ENCODE results near the gene COL8A2.

Gene COL8A2

DNA sequence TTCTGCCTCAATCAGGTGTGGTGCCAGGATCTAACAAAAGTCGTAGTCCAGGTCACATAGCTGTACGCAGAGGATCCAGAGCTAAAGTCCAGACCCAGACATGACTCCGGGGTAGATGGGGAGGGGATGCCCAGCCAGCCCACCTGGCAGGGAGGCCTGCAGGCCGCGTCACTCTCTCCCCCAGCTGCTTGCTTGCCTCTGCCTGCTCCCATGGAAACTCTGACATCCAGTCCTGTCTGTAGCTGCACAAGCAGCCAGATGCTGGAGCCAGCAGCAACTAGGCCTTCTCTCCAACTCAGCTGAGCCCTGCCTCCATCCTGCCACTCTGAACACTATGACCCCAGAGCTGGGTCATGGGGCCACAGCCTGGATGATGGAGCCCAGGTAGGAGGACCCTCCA is 8.1 kb downstream of the COL8A2 start:
- in situ Hi-C loops (cut with HindIII; ENCODE audit: low sequenced_read_pairs): no loop called here

DNA sequence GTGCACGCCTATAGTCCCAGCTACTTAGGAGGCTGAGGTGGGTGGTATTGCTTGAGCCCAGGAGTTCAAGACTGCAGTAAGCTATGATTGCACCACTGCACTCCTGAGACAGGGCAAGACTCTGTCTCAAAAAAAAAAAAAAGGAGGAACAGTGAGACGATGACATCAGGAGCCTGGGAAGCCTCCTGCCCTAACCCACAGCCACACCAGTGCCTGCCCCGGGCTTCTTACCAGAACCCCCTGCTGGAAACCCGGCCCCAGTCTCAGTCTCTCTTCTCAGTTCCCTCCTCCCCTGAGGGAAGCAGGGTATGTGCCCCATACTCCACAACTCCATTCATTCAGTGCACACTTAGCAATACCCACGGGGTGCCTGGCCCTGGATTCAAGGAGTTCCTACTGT is 9.1 kb downstream of the COL8A2 start:
- in situ Hi-C loops (cut with HindIII; ENCODE audit: low sequenced_read_pairs): no loop called here

DNA sequence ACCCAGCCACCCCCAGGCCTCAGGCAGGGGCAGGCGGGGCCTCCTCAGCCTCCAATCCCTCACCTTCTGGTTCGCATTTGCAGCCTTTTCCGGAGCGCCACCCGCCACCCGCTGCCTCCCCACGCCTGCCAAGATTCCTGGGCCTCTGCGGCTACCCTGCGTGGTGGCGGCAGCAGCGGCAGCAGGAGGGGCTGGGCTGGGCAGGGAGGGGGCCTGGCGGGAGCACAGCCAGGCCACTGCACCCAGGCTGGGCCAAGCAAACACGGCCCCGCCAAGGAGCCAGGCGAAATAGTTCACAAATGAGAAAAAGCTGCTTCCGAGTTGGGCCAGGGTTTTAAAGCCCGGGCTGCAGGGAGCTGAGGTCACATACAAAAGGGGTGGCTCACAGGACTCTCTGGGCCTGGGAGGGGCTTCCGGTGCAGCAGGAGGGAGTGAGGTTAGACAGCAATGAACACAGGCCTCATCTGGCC is 9.8 kb downstream of the COL8A2 start:
- in situ Hi-C loops (cut with HindIII; ENCODE audit: low sequenced_read_pairs): no loop called here

DNA sequence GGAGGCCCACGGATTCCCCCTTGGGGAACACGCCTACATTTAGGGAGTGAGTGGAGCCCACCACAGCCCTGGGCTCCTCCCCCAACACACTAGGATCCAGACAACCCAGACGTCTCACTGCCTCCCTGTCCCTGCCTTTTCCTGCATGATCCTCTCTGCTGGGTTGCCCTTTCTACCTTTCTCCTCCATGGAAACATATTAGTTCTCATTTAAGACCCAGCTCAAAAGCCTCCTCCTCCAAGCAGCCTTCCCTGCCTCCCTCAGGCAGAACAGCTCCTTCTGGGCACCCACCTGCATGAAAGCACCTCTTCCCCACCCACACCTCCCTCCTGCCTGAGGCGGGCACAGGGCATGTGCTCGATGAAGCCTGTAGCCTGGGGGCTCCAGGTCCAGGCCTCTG is 10.7 kb downstream of the COL8A2 start:
- in situ Hi-C loops (cut with HindIII; ENCODE audit: low sequenced_read_pairs): no loop called here

DNA sequence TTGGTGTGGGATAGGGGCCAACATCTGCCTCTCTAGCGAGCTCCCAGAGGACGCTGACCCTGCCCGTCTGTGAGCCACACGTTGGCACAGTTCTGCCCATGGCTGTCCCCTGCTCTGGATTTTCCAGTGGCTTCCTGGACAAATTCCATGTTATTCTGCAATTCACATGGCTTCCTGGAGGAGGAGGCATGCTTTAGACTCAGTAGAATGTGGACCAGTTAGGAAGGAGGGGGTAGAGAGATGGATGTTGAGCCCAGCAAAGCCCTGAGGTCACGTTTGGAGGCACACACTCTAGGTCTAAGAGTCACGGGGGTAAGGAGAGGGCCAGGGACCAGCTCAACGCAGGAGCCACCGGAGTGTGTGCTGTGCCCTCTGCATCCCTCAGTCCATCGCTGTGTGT is 12.2 kb downstream of the COL8A2 start:
- in situ Hi-C loops (cut with HindIII; ENCODE audit: low sequenced_read_pairs): no loop called here

DNA sequence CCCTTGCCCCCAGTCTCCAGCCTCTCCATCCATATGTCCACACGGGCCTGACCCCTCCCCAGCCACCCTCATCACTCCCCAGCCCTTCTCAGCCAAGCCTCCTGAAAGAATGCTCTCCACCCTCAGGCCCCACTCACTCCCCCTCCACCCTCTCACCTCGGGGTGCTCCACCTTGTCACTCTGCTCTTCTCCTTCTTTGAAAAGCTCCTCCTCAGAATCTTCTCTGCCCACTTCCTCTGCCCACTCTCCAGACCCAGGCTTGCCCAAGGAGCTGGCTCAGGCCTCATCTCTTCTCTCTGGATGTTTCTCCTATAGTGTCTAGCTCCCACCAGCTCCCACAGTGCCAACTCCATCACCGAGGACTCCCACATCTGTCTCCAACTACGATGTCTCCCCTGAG is 13.9 kb downstream of the COL8A2 start:
- in situ Hi-C loops (cut with HindIII; ENCODE audit: low sequenced_read_pairs): no loop called here

DNA sequence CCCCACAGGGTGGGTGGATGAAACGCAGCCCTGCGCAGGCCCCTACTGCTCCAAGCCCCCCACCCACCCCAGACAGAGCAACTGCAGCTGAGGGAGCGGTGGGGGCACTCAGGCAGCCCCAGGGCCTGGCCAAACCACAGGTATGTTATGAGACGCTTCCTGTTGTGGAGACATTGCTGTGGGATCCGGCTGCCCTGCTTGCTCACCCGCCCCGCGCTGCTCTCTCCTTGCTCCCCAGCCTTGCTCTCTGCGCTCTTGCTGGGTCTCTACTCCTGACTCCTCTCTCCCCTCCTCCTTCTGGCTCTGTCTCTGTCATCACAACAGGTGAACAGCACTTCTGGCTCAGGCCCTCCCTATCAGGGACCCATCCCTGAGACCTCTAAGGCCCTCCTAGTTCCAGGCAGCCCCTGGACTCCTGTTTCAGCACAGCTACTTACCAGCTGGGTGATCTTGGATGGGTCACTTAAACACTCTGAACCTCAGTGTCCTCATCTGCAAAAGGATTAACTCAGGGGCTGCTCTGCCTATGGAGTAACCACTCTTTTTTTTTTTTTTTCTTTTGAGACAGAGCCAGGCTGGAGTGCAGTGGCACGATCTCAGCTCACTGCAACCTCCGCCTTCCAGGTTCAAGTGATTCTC is 15.9 kb downstream of the COL8A2 start:
- in situ Hi-C loops (cut with HindIII; ENCODE audit: low sequenced_read_pairs): no loop called here

DNA sequence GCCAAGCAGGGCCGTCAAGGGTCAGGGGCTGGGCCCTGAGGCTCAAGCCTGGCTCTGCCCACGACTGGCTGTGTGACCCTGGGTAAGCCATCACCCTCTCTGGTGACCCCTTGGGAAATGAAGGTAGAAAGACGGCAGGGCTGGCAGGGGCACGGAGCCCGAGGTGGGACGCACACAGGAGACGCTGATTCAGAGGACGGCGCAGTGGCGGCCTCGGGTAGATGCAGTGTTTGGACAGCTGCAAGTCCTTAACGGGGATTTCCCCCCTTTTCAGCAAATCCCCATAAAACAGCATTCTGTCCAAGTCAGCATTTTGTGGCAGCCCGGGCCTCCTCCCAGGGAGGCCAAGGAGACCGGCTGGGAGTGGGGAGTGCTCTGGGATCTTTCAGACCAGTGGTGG is 16.7 kb downstream of the COL8A2 start:
- in situ Hi-C loops (cut with HindIII; ENCODE audit: low sequenced_read_pairs): no loop called here

DNA sequence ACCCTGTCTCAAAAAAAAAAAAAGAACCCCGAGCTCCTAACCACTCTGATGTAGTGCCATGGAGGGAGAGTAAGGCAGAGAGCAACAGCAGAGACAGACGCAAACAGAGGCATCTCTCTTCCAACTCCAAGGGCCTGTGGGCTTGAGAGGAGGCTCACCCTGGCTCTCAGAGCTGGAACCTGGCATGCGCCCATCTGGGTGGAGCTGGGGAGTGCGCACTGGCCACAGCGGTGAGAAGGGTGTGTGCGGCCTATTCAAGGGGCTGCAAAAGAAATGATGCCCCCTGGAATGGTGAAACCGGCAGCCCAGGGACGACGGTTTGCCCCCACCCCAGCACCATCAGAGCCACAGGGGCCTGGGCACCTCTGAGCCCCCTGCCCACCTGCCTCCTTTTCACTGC is 17.6 kb downstream of the COL8A2 start:
- in situ Hi-C loops (cut with HindIII; ENCODE audit: low sequenced_read_pairs): no loop called here

DNA sequence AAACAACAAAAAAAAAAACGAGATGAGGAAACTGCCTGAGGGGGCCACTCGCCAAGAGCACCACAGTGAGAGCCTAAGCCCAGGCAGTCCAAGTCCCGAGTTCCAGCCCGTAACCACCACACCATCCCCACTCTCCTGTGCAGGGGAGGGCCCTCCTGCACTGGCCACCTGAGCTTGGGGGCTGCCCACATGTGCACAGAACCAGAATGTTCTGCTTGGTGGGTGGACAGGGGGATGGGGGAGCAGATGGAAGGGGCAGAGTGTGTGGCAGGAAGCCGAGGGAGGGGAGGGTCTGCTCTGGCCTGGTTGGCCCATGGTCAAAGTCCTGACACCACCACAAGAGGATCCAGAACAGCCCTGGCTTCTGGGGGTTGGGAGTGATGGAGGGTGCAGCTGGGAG is 18.8 kb downstream of the COL8A2 start:
- in situ Hi-C loops (cut with HindIII; ENCODE audit: low sequenced_read_pairs): no loop called here

DNA sequence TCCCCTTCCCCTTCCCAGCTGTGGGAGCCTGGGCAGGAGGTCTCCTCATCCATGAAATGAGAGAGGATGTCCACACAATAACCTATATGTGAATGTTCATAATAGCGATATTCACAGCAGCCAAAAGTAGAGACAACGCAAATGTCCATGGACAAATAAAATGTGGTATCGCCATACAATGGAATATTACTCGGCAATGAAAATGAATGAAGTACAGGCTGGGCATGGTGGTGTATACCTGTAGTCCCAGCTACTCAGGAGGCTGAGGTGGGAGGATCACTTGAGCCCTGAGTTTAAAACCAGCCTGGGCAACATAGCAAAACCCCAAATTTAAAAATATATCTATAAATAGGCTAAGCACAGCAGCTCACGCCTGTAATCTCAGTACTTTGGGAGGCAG is 23.5 kb downstream of the COL8A2 start:
- in situ Hi-C loops (cut with HindIII; ENCODE audit: low sequenced_read_pairs): no loop called here

DNA sequence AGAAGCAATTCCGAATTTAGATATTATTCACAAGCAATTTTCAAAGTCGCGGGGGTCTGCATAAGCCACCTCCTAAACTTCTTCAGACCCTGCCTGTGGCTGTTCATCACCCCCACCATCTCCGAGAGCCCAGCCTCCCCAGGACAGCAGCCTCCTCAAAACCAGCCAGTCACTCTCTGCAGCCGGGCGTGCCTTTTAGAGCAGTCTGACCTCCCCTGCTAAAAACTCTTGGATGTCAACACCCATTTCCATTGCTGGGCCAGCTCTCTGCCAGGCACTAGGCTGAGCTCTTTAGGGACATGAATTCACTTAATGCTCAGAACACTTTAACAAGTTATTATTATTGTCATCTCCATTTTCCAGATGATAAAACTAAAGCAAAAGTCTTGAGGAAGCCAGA is 24.6 kb downstream of the COL8A2 start:
- in situ Hi-C loops (cut with HindIII; ENCODE audit: low sequenced_read_pairs): no loop called here

DNA sequence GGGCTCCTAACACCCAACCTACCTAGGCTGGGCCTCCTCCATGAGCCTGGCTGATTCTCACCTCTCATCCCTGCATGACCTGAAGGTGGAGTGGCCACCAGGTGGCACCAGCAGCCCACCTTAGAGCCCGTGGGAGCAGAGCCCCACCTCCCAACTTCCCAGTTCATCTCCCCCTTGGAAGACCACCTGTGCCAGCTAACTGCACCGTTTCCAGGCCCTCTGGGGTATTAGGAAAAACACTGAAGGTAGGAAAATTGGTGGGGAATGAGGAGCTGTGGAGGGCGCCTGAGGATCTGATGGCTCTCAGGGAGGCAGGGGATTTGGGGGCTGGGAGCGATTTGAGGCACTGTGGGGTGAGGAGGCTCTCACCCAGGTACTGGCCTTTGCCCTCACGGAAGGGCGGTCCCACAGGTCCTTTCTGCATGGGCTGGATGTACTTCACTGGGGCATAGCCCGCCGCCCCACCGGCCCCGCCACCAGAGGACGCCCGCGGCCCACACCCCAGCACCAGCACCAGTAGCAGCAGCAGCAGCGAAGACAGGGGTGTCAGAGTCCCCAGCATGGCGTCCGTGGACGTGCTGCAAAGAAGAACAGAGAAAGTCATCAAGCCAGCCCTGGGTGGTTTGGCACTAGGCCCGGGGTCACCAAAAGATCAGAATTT is 25.2 kb downstream of the COL8A2 start:
- in situ Hi-C loops (cut with HindIII; ENCODE audit: low sequenced_read_pairs): no loop called here

DNA sequence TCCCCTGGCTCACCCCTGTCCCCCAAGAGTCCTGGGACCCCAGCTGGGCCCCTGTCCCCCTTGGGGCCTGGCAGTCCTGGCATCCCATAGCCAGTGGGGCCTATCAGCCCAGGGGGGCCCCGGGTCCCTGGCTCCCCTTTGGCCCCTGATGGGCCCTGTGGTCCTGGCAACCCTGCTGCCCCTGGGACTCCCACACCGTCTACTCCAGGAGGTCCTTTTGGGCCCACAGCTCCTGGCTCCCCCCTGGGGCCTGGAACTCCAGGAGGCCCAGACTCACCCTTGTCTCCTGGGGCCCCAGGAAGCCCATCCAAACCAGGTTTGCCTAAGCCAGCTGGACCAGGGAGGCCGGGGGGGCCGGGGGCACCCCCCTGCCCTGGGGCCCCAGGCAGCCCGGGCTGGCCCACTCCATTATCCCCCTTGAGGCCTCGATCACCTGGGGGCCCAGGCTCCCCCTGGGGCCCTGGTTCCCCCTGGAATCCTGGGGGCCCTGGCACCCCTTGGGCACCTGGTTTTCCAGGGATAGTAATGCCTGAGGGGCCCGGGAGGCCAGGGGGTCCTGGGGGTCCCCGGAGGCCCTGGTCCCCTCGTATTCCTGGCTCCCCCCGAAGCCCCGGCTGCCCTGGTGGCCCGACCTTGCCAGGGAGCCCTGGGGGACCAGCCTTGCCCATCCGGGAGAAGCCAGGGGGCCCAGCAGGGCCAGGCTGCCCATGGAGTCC is 26.2 kb downstream of the COL8A2 start:
- in situ Hi-C loops (cut with HindIII; ENCODE audit: low sequenced_read_pairs): no loop called here

DNA sequence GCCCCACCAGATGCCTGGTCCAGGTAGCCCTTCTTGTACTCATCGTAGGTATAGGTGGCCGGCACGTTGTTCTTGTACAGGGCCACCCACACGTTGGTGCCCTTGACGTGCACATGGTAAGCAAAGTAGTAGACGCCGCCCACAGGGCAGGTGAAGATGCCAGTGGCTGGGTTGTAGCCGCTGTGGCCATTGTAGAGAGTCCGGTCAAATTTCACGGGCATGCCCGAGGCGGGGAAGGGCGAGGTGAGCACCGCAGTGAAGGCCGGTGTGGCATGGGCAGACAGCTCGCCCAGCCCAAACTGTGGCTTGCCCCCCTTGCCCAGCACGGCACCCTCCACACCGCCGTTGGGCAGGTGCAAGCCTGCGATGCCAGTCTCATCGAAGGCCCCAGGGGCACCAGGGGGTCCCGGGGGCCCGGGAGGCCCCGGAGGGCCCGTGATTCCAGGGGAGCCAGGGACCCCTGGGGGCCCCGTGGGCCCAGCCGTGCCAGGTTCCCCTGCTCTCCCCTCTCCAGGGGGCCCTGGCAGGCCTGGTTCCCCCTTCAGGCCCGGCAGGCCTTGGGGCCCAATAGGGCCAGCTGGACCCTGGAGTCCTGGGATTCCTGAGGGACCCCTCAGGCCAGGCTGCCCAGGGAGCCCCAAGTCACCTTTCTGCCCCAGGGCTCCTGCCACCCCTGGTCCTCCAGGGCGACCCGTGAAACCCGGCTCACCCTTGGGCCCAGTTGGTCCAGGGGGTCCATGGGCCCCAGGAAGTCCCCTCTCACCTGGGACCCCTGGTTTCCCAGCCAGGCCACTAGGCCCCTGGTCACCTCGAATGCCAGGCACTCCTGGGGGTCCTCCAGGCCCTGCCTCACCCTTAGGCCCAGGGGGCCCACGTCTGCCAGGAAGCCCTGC is 27.1 kb downstream of the COL8A2 start:
- in situ Hi-C loops (cut with HindIII; ENCODE audit: low sequenced_read_pairs): no loop called here

DNA sequence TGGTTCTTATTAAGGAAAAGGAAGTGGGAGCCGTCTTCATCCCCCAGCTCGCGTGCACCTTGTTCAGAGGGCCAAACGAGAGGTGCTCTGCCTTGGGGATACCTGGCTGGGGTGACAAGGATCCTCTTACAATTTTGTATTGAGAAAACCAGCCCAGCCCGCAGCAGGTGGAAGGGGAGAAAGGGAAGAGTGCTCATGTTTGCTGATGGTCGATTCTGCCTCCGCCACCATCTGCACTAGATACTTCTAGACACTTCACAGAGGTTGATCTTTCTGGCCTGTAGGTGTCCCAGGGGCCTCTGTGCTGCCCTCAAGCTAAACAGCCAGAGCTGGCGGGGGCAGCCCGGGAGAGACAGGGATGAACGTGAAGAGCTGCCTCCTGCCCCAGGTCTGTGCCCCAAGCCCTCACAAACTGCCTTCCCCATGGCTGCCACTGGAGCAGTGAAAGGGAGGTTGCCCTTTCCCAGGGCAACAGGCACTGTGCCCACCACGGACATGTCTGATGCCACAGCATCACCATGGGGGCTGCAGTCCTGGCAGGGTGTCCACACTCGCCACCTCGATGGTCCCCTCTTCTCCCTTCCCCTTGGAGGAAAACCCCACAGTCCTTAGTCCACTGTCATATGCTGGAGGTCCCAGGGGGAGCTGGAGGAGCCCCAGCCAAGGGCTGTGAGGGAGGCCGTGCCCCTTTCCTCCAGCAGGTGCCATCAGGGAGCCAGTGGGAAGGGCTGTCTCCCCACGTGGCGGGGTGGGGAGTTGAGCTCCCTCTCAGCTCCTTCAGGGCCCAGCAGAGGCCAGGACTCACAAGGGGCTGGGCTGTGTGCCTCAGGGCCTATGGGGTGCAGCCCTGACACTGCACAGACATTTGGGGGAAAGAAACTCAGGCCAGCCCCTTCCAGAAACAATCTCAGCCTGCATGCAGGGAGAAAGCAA is 28.3 kb downstream of the COL8A2 start:
- in situ Hi-C loops (cut with HindIII; ENCODE audit: low sequenced_read_pairs): no loop called here

DNA sequence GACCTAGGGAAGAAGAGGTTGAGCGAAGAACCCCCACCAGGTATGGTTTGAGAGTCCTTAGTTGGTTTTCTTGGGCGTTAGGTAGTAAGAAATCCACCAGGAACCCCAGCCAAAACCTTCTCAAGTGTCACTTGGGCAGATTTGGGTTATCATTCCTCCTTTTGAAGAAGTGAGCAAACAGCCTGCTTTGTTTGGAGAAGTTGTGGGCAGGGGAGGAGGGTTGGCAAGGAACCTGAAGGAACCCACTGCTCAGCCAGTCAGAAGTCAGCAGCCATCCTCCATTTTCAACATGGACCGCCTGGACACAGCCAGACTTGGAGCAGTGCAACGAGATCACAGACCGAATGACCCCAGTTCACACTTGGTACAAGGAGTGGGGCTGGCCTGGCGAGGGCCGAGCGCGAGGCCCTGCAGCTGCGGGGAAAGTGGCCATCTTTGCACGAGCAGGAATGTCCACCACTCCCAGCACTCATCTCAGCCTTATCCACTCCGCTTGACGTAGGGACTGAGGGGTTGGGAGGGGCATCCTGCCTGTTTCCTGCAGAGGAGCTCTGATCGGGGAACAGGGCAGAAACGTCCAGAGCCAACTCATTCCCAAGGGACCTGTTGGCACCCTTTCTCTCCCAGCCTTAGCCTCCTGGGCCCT is 29.1 kb downstream of the COL8A2 start:
- in situ Hi-C loops (cut with HindIII; ENCODE audit: low sequenced_read_pairs): no loop called here

DNA sequence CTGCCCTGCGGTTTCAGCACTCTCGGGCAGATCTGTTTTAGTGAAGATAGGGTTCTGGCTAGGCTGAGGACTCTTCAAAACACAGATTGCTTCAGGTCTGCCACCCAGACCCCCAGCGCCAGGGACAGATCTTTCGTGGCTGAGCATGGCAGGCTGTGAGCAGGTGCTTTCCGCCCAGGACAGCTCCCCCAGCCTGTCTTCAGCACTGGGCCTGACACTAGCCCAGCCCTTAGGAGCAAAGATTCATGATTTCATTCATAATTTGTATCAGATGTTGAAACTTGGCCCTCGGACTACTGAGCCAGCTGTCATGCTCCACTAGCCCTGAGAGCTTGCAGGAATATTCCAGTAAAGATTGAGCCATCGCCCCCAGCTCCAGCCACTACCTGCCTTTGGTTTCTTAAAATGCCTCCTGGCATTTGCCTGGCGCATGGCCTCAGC is 30.4 kb downstream of the COL8A2 start:
- in situ Hi-C loops (cut with HindIII; ENCODE audit: low sequenced_read_pairs): no loop called here

DNA sequence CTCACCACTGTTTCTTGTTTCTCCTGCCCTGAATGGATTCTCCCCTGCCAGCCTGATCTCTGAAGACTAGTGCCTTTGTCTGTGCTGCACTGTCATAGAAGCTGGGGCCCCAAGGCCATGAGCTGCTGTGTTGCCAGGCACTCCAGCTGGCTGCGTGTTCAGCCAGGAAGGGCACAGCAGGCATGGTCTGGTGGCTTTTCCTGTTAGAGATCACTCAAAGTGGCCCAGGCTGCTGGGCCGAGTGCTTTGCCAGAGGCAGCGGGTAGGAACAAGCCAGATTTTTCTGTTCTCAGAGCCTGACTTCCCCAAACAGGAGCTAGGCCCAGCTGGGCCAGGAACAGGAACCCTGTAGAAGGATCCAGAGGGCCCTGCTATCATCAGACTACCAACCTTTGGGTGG is 31.1 kb downstream of the COL8A2 start:
- in situ Hi-C loops (cut with HindIII; ENCODE audit: low sequenced_read_pairs): no loop called here

DNA sequence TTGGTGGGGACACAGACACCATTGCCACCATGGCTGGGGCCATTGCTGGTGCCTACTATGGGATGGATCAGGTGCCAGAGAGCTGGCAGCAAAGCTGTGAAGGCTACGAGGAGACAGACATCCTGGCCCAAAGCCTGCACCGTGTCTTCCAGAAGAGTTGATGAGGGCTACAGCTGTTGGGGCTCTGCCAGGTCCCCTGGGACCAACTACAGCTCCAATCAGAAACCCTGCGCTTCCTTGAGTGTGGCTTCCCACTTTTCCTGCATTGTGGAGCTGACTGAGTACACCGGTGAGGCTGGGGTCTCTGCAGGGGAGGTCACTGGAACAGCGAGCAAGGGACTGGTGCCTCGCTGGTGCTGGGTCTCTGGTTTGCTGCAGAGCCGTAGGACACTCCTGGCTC is 31.8 kb downstream of the COL8A2 start:
- in situ Hi-C loops (cut with HindIII; ENCODE audit: low sequenced_read_pairs): no loop called here

Measured in DLD1 (cell line).